Sciatic nerve (tissue), 2 donors: ENCODE results near the gene HSD17B11. TPM values are rescaled to one million over a fixed set of nuclear protein-coding genes. Genes with fewer than 3 reads are reported as not detected.
"Not testable (repeated sequence)": the region's sequence is repeated elsewhere in the genome, so short reads cannot be mapped to it uniquely, and the experiment has no call there.

Experiments used
- ATAC-seq: fragments of 200-7000 bp; cut with Tn5 transposase; one replicate; pipeline ENCODE4 v1.9.1; 2020; ENCODE audit warnings: mild to moderate bottlenecking, moderate library complexity
- DNase-seq: peaks from one replicate; pipeline ENCODE4 v3.0.0-alpha.2; 2020; ENCODE audit warnings: low spot score
- intact Hi-C: fragments of 100-400 bp; cut with DNase I; formaldehyde crosslinking; loops from one replicate; pipeline ENCODE4 v1.14.2; 2022
- total RNA-seq: library from RNA; stranded (reverse); fragmentation: NEBNext Ultra II Directional; extraction: Animal tissue kit (Norgen Biotek cat#: 25700); gene quantifications from one replicate; pipeline ENCODE4 v1.2.1, GENCODE V29; 2021
- donor health status: DM: no; HTN: no; CAD: no.
- donor health status: DM: no; HTN: no; CAD: no.

Gene HSD17B11, protein sequence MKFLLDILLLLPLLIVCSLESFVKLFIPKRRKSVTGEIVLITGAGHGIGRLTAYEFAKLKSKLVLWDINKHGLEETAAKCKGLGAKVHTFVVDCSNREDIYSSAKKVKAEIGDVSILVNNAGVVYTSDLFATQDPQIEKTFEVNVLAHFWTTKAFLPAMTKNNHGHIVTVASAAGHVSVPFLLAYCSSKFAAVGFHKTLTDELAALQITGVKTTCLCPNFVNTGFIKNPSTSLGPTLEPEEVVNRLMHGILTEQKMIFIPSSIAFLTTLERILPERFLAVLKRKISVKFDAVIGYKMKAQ
- 66.1 TPM for total RNA-seq

- peak; percentile 99 for ATAC-seq
- peak; percentile 92 for DNase-seq
- intact Hi-C loops, result no loop called here
Observed at GRCh38 chr4:87390891-87391575, at the start of gene HSD17B11. Gene HSD17B11 (minus strand): TSS chr4:87391188. CDS start chr4:87391070, 118 bp downstream.

DNA sequence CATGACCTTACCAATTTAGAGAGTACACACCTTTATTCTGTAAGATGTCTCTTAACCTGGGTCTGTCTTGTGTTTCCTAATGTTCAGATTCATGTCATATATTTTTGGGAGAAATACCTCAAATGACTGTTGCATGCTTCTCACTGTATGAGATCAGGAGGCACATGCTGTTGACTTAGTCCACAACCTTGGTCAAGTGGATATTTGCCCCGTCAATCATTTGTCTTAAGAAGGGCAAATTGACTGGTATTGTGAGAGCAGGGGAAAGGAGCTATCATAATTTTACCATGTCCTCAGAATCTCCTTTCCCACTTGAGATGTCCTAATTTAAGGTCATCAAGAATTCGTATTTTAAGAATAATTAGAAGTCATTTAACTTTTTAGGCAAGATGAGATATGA is 42.4 kb upstream of the HSD17B11 start:
- DNase-seq (no peak), ATAC-seq (no peak)
- intact Hi-C loops, result no loop called here

DNA sequence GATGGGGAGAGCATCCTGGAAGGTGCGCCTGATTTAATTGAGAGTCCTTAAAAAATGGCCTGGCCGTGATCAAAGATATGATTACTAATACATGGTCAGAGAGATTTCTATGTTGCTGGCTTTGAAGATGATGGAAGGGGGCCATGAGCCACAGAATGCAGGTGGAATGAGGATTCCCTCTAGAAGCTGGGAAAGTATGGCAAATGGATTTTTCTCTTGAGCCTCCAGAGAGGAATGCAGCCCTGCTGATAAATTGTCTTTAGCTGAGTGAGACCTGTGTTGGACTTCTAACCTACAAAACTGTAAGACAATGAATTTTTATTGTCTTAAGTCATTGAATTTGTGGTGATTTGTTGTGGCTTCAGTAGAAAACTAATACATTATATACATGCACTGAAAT is 39.0 kb upstream of the HSD17B11 start:
- ATAC-seq (no peak), DNase-seq (no peak)
- intact Hi-C loops, result no loop called here

- intact Hi-C loops, result no loop called here
- ATAC-seq, result no peak
- DNase-seq, result no peak
Observed at GRCh38 chr4:87428979-87429378, 38.0 kb upstream of the HSD17B11 start.

DNA sequence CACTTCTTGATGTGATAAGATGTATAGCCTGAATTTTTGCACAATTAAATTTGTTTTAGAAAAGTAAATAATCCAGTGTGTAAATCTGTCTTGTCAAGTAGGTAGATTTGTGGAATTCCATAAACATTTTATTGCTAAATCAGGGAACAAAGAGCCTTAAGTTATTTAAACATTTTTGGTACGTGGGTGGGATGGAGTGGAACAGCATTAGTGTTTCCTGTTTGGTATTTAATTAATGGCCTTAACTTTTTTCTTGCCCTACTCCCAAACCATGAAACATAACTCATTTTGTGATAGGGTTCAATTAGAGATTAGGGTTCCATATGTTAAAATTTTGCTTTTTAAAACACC is 36.5 kb upstream of the HSD17B11 start:
- intact Hi-C loops, result no loop called here
- ATAC-seq, result no peak
- DNase-seq, result no peak

DNA sequence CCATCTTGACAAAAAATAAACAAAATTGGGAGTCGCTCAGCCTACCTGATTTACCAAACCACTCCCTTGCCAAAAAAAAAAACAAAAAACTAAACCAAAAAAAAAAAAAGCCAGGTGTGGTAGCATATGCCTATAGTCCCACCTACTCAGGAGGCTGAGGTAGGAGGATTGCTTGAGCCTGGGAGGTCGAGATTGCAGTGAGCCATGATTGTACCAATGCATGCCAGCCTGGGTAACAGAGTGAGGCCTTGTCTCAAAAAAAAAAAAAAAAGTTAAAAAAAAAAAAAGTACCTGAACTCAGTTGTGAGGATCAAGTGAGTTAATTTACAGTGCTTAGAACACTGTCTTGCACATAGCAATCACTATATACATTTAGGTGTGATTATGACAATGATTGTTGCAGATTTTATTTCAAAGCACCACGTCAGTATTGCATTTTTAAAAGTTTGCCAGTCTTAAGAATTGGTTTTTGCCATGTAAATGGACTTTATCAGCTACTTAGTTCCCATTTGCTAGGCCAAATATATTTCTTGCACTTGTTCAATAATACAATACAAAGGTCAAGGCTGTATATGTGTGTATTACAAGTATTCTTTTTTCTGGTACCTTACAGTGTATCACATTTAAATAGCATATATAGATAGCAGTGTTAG is 36.0 kb upstream of the HSD17B11 start:
- intact Hi-C loops, result no loop called here
- DNase-seq (no peak), ATAC-seq (no peak)

DNA sequence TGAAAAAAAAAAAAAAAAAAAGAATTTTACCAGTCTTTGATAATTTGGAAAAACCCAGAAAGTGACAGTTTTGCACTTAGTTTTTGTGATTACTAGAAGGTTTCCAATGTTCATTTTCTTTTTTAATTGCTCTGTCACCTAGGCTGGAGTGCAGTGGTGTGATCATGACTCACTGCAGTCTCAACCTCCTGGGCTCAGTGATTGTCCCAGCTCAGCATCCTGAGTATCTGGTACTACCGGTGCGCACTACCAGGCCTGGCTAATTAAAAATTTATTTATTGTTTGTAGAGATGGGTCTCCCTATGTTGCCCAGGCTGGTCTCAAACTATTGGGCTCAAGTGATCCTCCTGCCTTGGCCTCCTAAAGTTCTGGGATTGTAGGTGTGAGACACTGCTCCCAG is 34.7 kb upstream of the HSD17B11 start:
- no peak for DNase-seq
- intact Hi-C loops, result no loop called here
- ATAC-seq, result no peak

DNA sequence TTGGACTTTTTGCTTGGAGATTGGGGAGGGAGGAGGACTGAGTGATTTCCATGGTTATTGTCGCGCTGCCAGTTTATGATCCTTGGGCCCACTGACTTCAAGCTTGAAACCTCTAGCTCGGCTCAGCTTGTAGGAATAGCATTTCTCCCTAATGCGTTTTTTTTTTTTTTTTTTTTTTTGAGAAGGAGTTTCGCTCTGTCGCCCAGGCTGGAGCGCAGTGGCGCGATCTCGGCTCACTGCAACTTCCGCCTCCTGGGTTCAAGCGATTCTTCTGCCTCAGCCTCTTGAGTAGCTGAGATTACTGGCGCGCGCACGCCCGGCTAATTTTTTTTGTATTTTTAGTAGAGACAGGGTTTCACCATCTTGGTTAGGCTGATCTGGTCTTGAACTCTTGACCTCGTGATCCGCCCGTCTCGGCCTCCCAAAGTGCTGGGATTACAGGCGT is 33.1 kb upstream of the HSD17B11 start:
- DNase-seq, ATAC-seq, intact Hi-C loops: not testable (repeated sequence)

DNA sequence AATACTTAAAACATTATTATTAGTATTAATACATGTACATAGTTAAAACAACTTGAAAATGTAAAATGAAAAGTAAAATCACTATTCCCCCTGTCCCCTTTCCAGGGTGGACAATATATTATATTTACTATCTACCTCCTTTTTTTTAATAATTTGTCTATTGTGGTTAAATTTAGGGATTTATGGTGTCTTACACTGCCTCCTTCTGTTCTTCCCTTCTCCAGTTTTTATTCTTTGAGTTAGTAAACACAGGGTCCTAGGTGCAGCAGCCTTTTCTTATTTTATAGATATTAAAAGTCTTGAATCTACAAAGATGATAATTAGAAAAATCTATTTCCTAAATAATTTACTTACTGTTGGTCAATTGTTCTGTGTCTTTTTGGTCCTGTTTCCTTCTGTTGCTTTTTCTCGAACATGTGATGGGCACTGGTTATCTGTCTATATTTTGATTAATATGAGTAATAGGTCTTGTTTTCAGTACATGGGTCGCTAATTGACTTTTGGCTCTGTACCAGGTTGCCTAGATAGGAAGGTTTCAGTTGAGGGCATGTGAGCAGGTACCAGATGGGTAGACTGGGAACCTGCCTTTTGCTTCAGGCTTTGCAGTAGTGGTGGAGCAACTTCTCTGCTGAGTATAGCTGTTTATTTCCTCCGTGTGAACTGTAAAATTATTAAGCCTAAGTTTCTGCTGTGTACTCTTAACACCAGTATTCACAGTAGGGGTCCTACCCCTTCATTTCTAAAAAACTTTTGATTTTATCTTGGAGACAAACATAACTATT is 32.5 kb upstream of the HSD17B11 start:
- ATAC-seq, result no peak
- intact Hi-C loops, result no loop called here
- no peak for DNase-seq

DNA sequence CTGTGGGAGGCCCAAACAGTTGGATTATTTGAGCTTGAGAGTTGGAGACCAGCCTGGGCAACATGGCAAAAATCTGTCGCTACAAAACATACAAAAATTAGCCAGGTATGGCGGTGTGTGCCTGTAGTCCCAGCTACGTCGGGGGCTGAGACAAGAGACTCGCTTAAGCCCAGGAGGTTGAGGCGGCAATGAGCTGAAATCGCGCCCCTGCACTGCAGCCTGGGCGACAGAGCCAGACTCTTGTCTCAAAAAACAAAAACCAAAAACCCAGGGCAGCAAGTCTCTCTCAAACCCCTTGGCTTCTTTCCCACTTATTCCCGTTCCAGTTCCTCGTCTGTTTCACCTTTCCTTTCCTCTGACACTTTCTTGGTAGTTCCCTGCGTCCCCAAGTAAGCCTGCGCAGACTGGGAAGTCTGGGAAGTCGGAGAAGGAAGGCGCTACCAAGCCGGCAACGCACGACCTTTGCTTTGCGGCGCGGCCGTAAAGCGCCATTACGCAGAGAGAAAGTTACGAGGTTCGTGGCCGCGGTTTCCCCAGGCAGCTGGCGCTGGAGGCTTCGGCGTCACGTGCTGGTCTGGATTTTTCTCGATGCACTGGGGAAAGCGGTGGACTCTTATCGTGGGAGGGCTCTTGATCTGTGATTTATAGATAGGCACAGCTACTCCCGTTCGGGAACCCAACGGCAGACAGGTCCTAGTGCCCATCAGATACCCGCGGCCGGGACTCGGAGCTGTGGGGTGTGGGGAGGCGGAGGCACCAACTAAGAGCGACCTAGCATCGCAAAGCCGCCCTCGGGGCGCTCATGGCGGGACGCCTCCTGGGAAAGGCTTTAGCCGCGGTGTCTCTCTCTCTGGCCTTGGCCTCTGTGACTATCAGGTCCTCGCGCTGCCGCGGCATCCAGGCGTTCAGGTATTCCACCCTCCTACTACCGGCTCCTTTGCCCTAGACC is 31.4 kb upstream of the HSD17B11 start, which contains the start of gene NUDT9:
Gene NUDT9 (plus strand): TSS at position 470 of the 949 bp plus-strand sequence. CDS start 333 bp downstream, at position 803.
- intact Hi-C loops, result no loop called here
- peak; percentile 98 for DNase-seq
- peak; percentile 98 for ATAC-seq

GRCh38 chr4:87420276-87420830 is 29.4 kb upstream of the HSD17B11 start:
- intact Hi-C loops, result no loop called here
- DNase-seq, result no peak

GRCh38 chr4:87419578-87420249 is 28.7 kb upstream of the HSD17B11 start:
- ATAC-seq (no peak), DNase-seq (no peak)
- intact Hi-C loops, result no loop called here

More at GRCh38 chr4:87420276-87420830, 29.4 kb upstream of the HSD17B11 start:
- ATAC-seq, result no peak

GRCh38 chr4:87418410-87418809 is 27.4 kb upstream of the HSD17B11 start:
- DNase-seq, ATAC-seq, intact Hi-C loops: not testable (repeated sequence)

- ATAC-seq, result no peak
- intact Hi-C loops, result no loop called here
Observed at GRCh38 chr4:87416965-87417364, 26.0 kb upstream of the HSD17B11 start.

GRCh38 chr4:87414816-87415215 is 23.8 kb upstream of the HSD17B11 start:
- DNase-seq (no peak), ATAC-seq (no peak)
- intact Hi-C loops, result no loop called here

More at GRCh38 chr4:87416965-87417364, 26.0 kb upstream of the HSD17B11 start:
- DNase-seq, result no peak

- ATAC-seq, result no peak
- intact Hi-C loops, result no loop called here
Observed at GRCh38 chr4:87410679-87411078, 19.7 kb upstream of the HSD17B11 start.

GRCh38 chr4:87410157-87410556 is 19.2 kb upstream of the HSD17B11 start:
- intact Hi-C loops, result no loop called here
- no peak for ATAC-seq
- no peak for DNase-seq

More at GRCh38 chr4:87410679-87411078, 19.7 kb upstream of the HSD17B11 start:
- no peak for DNase-seq
